K562 (cell line): ENCODE results near the gene MRGPRX4. TPM values are rescaled to one million over a fixed set of nuclear protein-coding genes. Genes with fewer than 3 reads are reported as not detected.

Source experiments
- ATAC-seq: fragments of 200-7000 bp; cut with Tn5 transposase; 3 replicates; pipeline ENCODE4 v1.9.1; 2020; ENCODE audit warnings: moderate library complexity
- BruUV-seq: library from RNA; stranded (reverse); fragments of 400-500 nt; replicated peaks from 2 replicates; lab custom pipeline; 2021; lab: Mats Ljungman, UMichigan
- CTCF ChIA-PET: fragments of 300-600 bp; formaldehyde crosslinking; extraction: SDS; loops from one replicate; lab custom pipeline; 2021; ENCODE audit warnings: low intra/inter-chr PET ratio; lab: Yijun Ruan, JAX
- POLR2A ChIA-PET: fragments of 300-600, 350-650 bp; sonication (Branson Sonifier 250); formaldehyde crosslinking; extraction: SDS; loops from one replicate; lab custom pipeline; 2021; ENCODE audit warnings: antibody characterized with exemption, inconsistent platforms; lab: Yijun Ruan, JAX
- DNase-seq, 4 experiments: peaks; one replicate each; pipeline versions ENCODE4 v3.0.0 to v3.0.0-alpha.2; 2011 to 2018; ENCODE audit warnings: low spot score in 3 of 4, mixed read lengths in 3 of 4; ENCODE audit errors: extremely low read depth in 1 of 4
- FAIRE-seq: peaks from 2 replicates; lab custom pipeline; 2011; peaks lifted over from hg19 to GRCh38; lab: Jason Lieb, UNC
- H2AFZ ChIP-seq: 2 replicates; pipeline ENCODE4 v1.6.0; 2011; ENCODE audit warnings: low read depth, low read length, control low read depth, inconsistent platforms
- H3K27ac ChIP-seq: fragments of 200-600 bp; 3 replicates; pipeline ENCODE4 v1.8.0; 2011; ENCODE audit warnings: low read depth, mild to moderate bottlenecking, control low read depth, inconsistent platforms, low read length, moderate library complexity, mixed read lengths; ENCODE audit errors: extremely low read depth
- H3K27me3 ChIP-seq, 2 experiments: fragments of 300-600 bp in 1 of 2; 2 replicates in 1 of 2; 3 replicates in 1 of 2; pipeline versions ENCODE4 v1.6.0 to v1.8.0; 2011; ENCODE audit warnings: inconsistent platforms in 2 of 2, low read length in 2 of 2, mild to moderate bottlenecking in 1 of 2, mixed read lengths in 1 of 2, moderate library complexity in 1 of 2; ENCODE audit not compliant: control insufficient read depth in 2 of 2, insufficient read depth in 2 of 2
- H3K36me3 ChIP-seq: fragments of 300-600 bp; 3 replicates; pipeline ENCODE4 v1.8.0; 2011; ENCODE audit warnings: mild to moderate bottlenecking, low read length, inconsistent platforms; ENCODE audit not compliant: control insufficient read depth, insufficient read depth
- H3K4me1 ChIP-seq, 2 experiments: fragments of 200-600 bp in 1 of 2; replicated peaks in 1 of 2; 2 replicates in 1 of 2; 3 replicates in 1 of 2; pipeline versions ENCODE4 v1.5.1 to v1.8.0; 2011; ENCODE audit warnings: inconsistent platforms in 2 of 2, low read length in 2 of 2, mild to moderate bottlenecking in 1 of 2, mixed read lengths in 1 of 2, moderate library complexity in 1 of 2; ENCODE audit not compliant: control insufficient read depth in 2 of 2, insufficient read depth in 2 of 2
- H3K4me2 ChIP-seq: 2 replicates; pipeline ENCODE4 v1.6.1; 2011; ENCODE audit warnings: low read length, control low read depth, inconsistent platforms, mixed read lengths; ENCODE audit not compliant: insufficient read depth
- H3K4me3 ChIP-seq: fragments of 200-600 bp; sonication (generic), shearing (Covaris generic); 2 replicates; pipeline ENCODE4 v1.5.1; 2016; ENCODE audit warnings: control low read depth, inconsistent platforms
- H3K79me2 ChIP-seq: fragments of 200-600 bp; 3 replicates; pipeline ENCODE4 v1.8.0; 2011; ENCODE audit warnings: low read length, inconsistent platforms; ENCODE audit not compliant: control insufficient read depth, insufficient read depth
- H3K9ac ChIP-seq, 2 experiments: 2 replicates each; pipeline versions ENCODE4 v1.6.0 to v1.6.1; 2011; ENCODE audit warnings: low read depth in 2 of 2, low read length in 2 of 2, control low read depth in 1 of 2, inconsistent platforms in 1 of 2, mild to moderate bottlenecking in 1 of 2, mixed read lengths in 1 of 2; ENCODE audit not compliant: insufficient read depth in 1 of 2
- H3K9me1 ChIP-seq: one replicate; pipeline ENCODE4 v1.6.0; 2011; ENCODE audit warnings: inconsistent platforms, mild to moderate bottlenecking, low read length, moderate library complexity; ENCODE audit not compliant: control insufficient read depth, insufficient read depth
- H3K9me3 ChIP-seq: replicated peaks from 2 replicates; pipeline ENCODE4 v1.5.1; 2011; ENCODE audit warnings: low read depth, low read length, inconsistent platforms; ENCODE audit not compliant: control insufficient read depth, insufficient read depth
- H4K20me1 ChIP-seq: replicated peaks from 2 replicates; pipeline ENCODE4 v1.6.1; 2011; ENCODE audit warnings: low read length, inconsistent platforms, mixed read lengths; ENCODE audit not compliant: control insufficient read depth, insufficient read depth
- ARID1B ChIP-seq: fragments of 450-650 bp; IDR thresholded peaks from 2 replicates; pipeline ENCODE4 v1.6.1; 2016; ENCODE audit warnings: antibody characterized with exemption, mild to moderate bottlenecking, inconsistent platforms
- C11orf30 ChIP-seq: fragments of 450-650 bp; IDR thresholded peaks from 2 replicates; pipeline ENCODE4 v1.6.1; 2016; ENCODE audit warnings: low read depth, mild to moderate bottlenecking
- CBFA2T2 ChIP-seq: fragments of 450-650 bp; conservative IDR thresholded peaks from 2 replicates; pipeline ENCODE4 v1.6.1; 2017; ENCODE audit warnings: mild to moderate bottlenecking
- FOXK2 ChIP-seq, 2 experiments: fragments of 450-650 bp; IDR thresholded peaks in 1 of 2; conservative IDR thresholded peaks in 1 of 2; 2 replicates each; pipeline ENCODE4 v1.6.1; 2016; ENCODE audit warnings: low read depth in 2 of 2, mild to moderate bottlenecking in 1 of 2
- FUS ChIP-seq: fragments of 200-400 bp; formaldehyde crosslinking; optimal IDR thresholded peaks from 2 replicates; pipeline ENCODE3; 2017; ENCODE audit warnings: low read depth, low read length
- HMG20A ChIP-seq: fragments of 450-650 bp; formaldehyde crosslinking; conservative IDR thresholded peaks from 2 replicates; pipeline ENCODE4 v1.4.0; 2020; ENCODE audit warnings: mild to moderate bottlenecking, mixed read lengths
- SRSF1 ChIP-seq: fragments of 200-400 bp; formaldehyde crosslinking; IDR thresholded peaks from 2 replicates; pipeline ENCODE4 v1.6.1; 2017; ENCODE audit warnings: mild to moderate bottlenecking, low read depth, low read length, moderate library complexity
- WHSC1 ChIP-seq: IDR thresholded peaks from one replicate; pipeline ENCODE4 v1.6.1; 2012; ENCODE audit warnings: low read length, control low read depth, inconsistent platforms
- WGBS: fragments of 100-300 bp; shearing (Covaris generic); methylation state at CpG from one replicate; pipeline ENCODE4 v1.1.6; 2016; ENCODE audit warnings: low coverage, mixed read lengths; ENCODE audit not compliant: insufficient coverage; ENCODE audit errors: missing lambda C conversion rate; 5-methylcytosine and 5-hydroxymethylcytosine counted together
- in situ Hi-C: fragments of 300-500 bp; cut with MboI; formaldehyde crosslinking; loops from 4 replicates; pipeline ENCODE4 v1.15.0; 2018; ENCODE audit warnings: inconsistent platforms, mixed read lengths
- intact Hi-C: fragments of 100-400 bp; cut with micrococcal nuclease; formaldehyde crosslinking; loops from 2 replicates; pipeline ENCODE4 v1.14.2; 2022
- polyA plus RNA-seq, 8 experiments: library from polyadenylated mRNA; depleted of rRNA in 4 of 8; stranded (reverse) in 5 of 8; unstranded in 3 of 8; fragments of >200 nt; fragmentation: Nextera tagmentation in 2 of 8; fragmentation: Illumina TruSeq in 1 of 8; extraction: Ambion mirVana in 2 of 8; extraction: Trizol in 1 of 8; gene quantifications; 2 replicates each; pipeline versions ENCODE4 v1.2.1 to v1.2.3, GENCODE V29; 2011 to 2014; ENCODE audit warnings: inconsistent platforms in 1 of 8, missing spikeins in 1 of 8
- total RNA-seq, 7 experiments: library from RNA; depleted of rRNA in 6 of 7; stranded (reverse); fragments of >200 nt in 6 of 7; fragmentation: Illumina TruSeq in 2 of 7; extraction: Trizol in 2 of 7; gene quantifications; 2 replicates each; pipeline versions ENCODE4 v1.2.1 to v1.2.3, GENCODE V29; 2011 to 2021; ENCODE audit warnings: low replicate concordance in 1 of 7
- TF ChIP-seq, protein P1 (sequence below), 2 experiments: IDR thresholded peaks; 2 replicates each; pipeline ENCODE4 v1.6.1; 2011; ENCODE audit warnings: borderline replicate concordance in 1 of 2, control low read depth in 1 of 2, low read depth in 1 of 2, low read length in 1 of 2, mild to moderate bottlenecking in 1 of 2, mixed read lengths in 1 of 2, moderate library complexity in 1 of 2; ENCODE audit not compliant: insufficient read depth in 1 of 2, insufficient read length in 1 of 2, poor library complexity in 1 of 2, severe bottlenecking in 1 of 2; ENCODE audit errors: extremely low read depth in 1 of 2
- TF ChIP-seq, protein P2 (sequence below): sonication (generic); formaldehyde crosslinking; IDR thresholded peaks from 2 replicates; pipeline ENCODE4 v1.8.0; 2022; ENCODE audit warnings: mild to moderate bottlenecking, missing genetic modification reagents
- TF ChIP-seq, protein P3 (sequence below): fragments of 450-650 bp; IDR thresholded peaks from 2 replicates; pipeline ENCODE4 v1.6.1; 2017; ENCODE audit warnings: antibody characterized with exemption, mild to moderate bottlenecking

Gene MRGPRX4
- total and polyA plus RNA-seq, 9 of the 15 experiments (the other 6 are each of a cell fraction or from before 2014, with no cell fraction given) = not detected

DNA sequence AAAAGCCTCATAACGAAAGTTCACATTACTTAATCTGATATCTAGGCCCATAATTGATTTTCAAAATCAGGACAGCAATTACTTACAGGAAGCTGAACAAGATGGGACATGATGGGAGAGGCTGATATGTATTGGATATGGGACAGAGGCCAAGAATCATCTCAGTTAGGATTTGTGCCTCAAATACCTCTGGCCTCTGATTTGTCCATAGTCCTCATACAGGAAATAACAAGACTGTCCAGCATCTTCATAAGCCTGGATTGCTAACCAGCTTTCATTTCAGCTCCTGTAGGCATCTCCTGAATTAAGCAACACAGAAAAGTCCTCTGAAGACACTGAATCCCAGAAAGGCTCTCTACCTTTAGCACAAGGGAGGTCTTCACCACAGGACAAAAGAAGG, 4.3 kb upstream of the MRGPRX4 start:
- DNase-seq (no peak), FAIRE-seq (no peak), ATAC-seq (no peak)
- Histone ChIP-seq H2AFZ (no peak overlapping the region), H3K36me3 (no peaks in the 10 kb centered on the region), H3K79me2 (no peaks in the 10 kb centered on the region), H3K27me3 (peaks cover 3 to 6% of the 10 kb centered on the region in 2 experiments; a peak in 3 of 5 replicates), H3K9ac (no peak overlapping the region), H3K27ac (no peak overlapping the region), H3K9me3 (no peaks in the 10 kb centered on the region), H3K9me1 (no peaks in the 10 kb centered on the region), H3K4me3 (no peak overlapping the region), H4K20me1 (no peaks in the 10 kb centered on the region), H3K4me1 (no peaks in the 10 kb centered on the region), H3K4me2 (no peak overlapping the region)
- ChIA-PET CTCF (no interaction called here), POLR2A (no interaction called here)
- in situ Hi-C loops (no loop called here), intact Hi-C loops (no loop called here)
- TF ChIP-seq SRSF1 (no peak), FUS (no peak), FOXK2 (conservative IDR thresholded peaks at IDR 0.05 in 1 of 2, IDR thresholded peaks at IDR 0.05 in 1 of 2; ENCODE audit: low read depth in 2 of 2) (no peak), C11orf30 (no peak), HMG20A (CRISPR knock-in tag) (no peak), WHSC1 (no peak), CBFA2T2 (no peak), ARID1B (no peak)
- TF ChIP-seq, protein P1, sequence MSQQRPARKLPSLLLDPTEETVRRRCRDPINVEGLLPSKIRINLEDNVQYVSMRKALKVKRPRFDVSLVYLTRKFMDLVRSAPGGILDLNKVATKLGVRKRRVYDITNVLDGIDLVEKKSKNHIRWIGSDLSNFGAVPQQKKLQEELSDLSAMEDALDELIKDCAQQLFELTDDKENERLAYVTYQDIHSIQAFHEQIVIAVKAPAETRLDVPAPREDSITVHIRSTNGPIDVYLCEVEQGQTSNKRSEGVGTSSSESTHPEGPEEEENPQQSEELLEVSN (IDR thresholded peaks at IDR 0.05; ENCODE audit: borderline replicate concordance in 1 of 2, extremely low read depth in 1 of 2, insufficient read depth in 1 of 2, insufficient read length in 1 of 2, low read depth in 1 of 2, low read length in 1 of 2, poor library complexity in 1 of 2, severe bottlenecking in 1 of 2) = no peak
- TF ChIP-seq, protein P2, sequence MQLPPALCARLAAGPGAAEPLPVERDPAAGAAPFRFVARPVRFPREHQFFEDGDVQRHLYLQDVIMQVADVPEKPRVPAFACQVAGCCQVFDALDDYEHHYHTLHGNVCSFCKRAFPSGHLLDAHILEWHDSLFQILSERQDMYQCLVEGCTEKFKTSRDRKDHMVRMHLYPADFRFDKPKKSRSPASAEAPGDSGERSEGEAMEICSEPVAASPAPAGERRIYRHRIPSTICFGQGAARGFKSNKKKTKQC (CRISPR knock-in tag) = no peak
- TF ChIP-seq, protein P3, sequence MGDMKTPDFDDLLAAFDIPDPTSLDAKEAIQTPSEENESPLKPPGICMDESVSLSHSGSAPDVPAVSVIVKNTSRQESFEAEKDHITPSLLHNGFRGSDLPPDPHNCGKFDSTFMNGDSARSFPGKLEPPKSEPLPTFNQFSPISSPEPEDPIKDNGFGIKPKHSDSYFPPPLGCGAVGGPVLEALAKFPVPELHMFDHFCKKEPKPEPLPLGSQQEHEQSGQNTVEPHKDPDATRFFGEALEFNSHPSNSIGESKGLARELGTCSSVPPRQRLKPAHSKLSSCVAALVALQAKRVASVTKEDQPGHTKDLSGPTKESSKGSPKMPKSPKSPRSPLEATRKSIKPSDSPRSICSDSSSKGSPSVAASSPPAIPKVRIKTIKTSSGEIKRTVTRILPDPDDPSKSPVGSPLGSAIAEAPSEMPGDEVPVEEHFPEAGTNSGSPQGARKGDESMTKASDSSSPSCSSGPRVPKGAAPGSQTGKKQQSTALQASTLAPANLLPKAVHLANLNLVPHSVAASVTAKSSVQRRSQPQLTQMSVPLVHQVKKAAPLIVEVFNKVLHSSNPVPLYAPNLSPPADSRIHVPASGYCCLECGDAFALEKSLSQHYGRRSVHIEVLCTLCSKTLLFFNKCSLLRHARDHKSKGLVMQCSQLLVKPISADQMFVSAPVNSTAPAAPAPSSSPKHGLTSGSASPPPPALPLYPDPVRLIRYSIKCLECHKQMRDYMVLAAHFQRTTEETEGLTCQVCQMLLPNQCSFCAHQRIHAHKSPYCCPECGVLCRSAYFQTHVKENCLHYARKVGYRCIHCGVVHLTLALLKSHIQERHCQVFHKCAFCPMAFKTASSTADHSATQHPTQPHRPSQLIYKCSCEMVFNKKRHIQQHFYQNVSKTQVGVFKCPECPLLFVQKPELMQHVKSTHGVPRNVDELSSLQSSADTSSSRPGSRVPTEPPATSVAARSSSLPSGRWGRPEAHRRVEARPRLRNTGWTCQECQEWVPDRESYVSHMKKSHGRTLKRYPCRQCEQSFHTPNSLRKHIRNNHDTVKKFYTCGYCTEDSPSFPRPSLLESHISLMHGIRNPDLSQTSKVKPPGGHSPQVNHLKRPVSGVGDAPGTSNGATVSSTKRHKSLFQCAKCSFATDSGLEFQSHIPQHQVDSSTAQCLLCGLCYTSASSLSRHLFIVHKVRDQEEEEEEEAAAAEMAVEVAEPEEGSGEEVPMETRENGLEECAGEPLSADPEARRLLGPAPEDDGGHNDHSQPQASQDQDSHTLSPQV = no peak
- 0% methylated on average over 1 of the region's 1 CpG for WGBS
- BruUV-seq = no TSS peak
